K562 (cell line): ENCODE results near the gene RBM34. TPM values are rescaled to one million over a fixed set of nuclear protein-coding genes. Genes with fewer than 3 reads are reported as not detected.
A peak's percentile ranks its signal among the peaks of the same experiment; 100 is the strongest.

Source experiments
- ATAC-seq: fragments of 200-7000 bp; cut with Tn5 transposase; 3 replicates; pipeline ENCODE4 v1.9.1; 2020; ENCODE audit warnings: moderate library complexity
- BruUV-seq: library from RNA; stranded (reverse); fragments of 400-500 nt; replicated peaks from 2 replicates; lab custom pipeline; 2021; lab: Mats Ljungman, UMichigan
- CTCF ChIA-PET: fragments of 300-600 bp; formaldehyde crosslinking; extraction: SDS; loops from one replicate; lab custom pipeline; 2021; ENCODE audit warnings: low intra/inter-chr PET ratio; lab: Yijun Ruan, JAX
- POLR2A ChIA-PET: fragments of 300-600, 350-650 bp; sonication (Branson Sonifier 250); formaldehyde crosslinking; extraction: SDS; loops from one replicate; lab custom pipeline; 2021; ENCODE audit warnings: antibody characterized with exemption, inconsistent platforms; lab: Yijun Ruan, JAX
- DNase-seq, 4 experiments: peaks; one replicate each; pipeline versions ENCODE4 v3.0.0 to v3.0.0-alpha.2; 2011 to 2018; ENCODE audit warnings: low spot score in 3 of 4, mixed read lengths in 3 of 4; ENCODE audit errors: extremely low read depth in 1 of 4
- FAIRE-seq: peaks from 2 replicates; lab custom pipeline; 2011; peaks lifted over from hg19 to GRCh38; lab: Jason Lieb, UNC
- H2AFZ ChIP-seq: 2 replicates; pipeline ENCODE4 v1.6.0; 2011; ENCODE audit warnings: low read depth, low read length, control low read depth, inconsistent platforms
- H3K27ac ChIP-seq: fragments of 200-600 bp; 3 replicates; pipeline ENCODE4 v1.8.0; 2011; ENCODE audit warnings: low read depth, mild to moderate bottlenecking, control low read depth, inconsistent platforms, low read length, moderate library complexity, mixed read lengths; ENCODE audit errors: extremely low read depth
- H3K27me3 ChIP-seq, 2 experiments: fragments of 300-600 bp in 1 of 2; 2 replicates in 1 of 2; 3 replicates in 1 of 2; pipeline versions ENCODE4 v1.6.0 to v1.8.0; 2011; ENCODE audit warnings: inconsistent platforms in 2 of 2, low read length in 2 of 2, mild to moderate bottlenecking in 1 of 2, mixed read lengths in 1 of 2, moderate library complexity in 1 of 2; ENCODE audit not compliant: control insufficient read depth in 2 of 2, insufficient read depth in 2 of 2
- H3K36me3 ChIP-seq: fragments of 300-600 bp; 3 replicates; pipeline ENCODE4 v1.8.0; 2011; ENCODE audit warnings: mild to moderate bottlenecking, low read length, inconsistent platforms; ENCODE audit not compliant: control insufficient read depth, insufficient read depth
- H3K4me1 ChIP-seq, 2 experiments: fragments of 200-600 bp in 1 of 2; replicated peaks in 1 of 2; 2 replicates in 1 of 2; 3 replicates in 1 of 2; pipeline versions ENCODE4 v1.5.1 to v1.8.0; 2011; ENCODE audit warnings: inconsistent platforms in 2 of 2, low read length in 2 of 2, mild to moderate bottlenecking in 1 of 2, mixed read lengths in 1 of 2, moderate library complexity in 1 of 2; ENCODE audit not compliant: control insufficient read depth in 2 of 2, insufficient read depth in 2 of 2
- H3K4me2 ChIP-seq: 2 replicates; pipeline ENCODE4 v1.6.1; 2011; ENCODE audit warnings: low read length, control low read depth, inconsistent platforms, mixed read lengths; ENCODE audit not compliant: insufficient read depth
- H3K4me3 ChIP-seq: fragments of 200-600 bp; sonication (generic), shearing (Covaris generic); 2 replicates; pipeline ENCODE4 v1.5.1; 2016; ENCODE audit warnings: control low read depth, inconsistent platforms
- H3K79me2 ChIP-seq: fragments of 200-600 bp; 3 replicates; pipeline ENCODE4 v1.8.0; 2011; ENCODE audit warnings: low read length, inconsistent platforms; ENCODE audit not compliant: control insufficient read depth, insufficient read depth
- H3K9ac ChIP-seq, 2 experiments: 2 replicates each; pipeline versions ENCODE4 v1.6.0 to v1.6.1; 2011; ENCODE audit warnings: low read depth in 2 of 2, low read length in 2 of 2, control low read depth in 1 of 2, inconsistent platforms in 1 of 2, mild to moderate bottlenecking in 1 of 2, mixed read lengths in 1 of 2; ENCODE audit not compliant: insufficient read depth in 1 of 2
- H3K9me1 ChIP-seq: one replicate; pipeline ENCODE4 v1.6.0; 2011; ENCODE audit warnings: inconsistent platforms, mild to moderate bottlenecking, low read length, moderate library complexity; ENCODE audit not compliant: control insufficient read depth, insufficient read depth
- H3K9me3 ChIP-seq: replicated peaks from 2 replicates; pipeline ENCODE4 v1.5.1; 2011; ENCODE audit warnings: low read depth, low read length, inconsistent platforms; ENCODE audit not compliant: control insufficient read depth, insufficient read depth
- H4K20me1 ChIP-seq: replicated peaks from 2 replicates; pipeline ENCODE4 v1.6.1; 2011; ENCODE audit warnings: low read length, inconsistent platforms, mixed read lengths; ENCODE audit not compliant: control insufficient read depth, insufficient read depth
- GATAD2A ChIP-seq: fragments of 450-650 bp; IDR thresholded peaks from 2 replicates; pipeline ENCODE4 v1.6.1; 2017
- NR3C1 ChIP-seq: sonication (generic); formaldehyde crosslinking; IDR thresholded peaks from 2 replicates; pipeline ENCODE4 v1.8.1; 2022; ENCODE audit warnings: missing genetic modification reagents
- PBX2 ChIP-seq, 2 experiments: IDR thresholded peaks in 1 of 2; conservative IDR thresholded peaks in 1 of 2; 2 replicates each; pipeline ENCODE4 v1.6.1; 2016; ENCODE audit warnings: low read depth in 2 of 2, mild to moderate bottlenecking in 1 of 2, missing compliant biosample characterization in 1 of 2, missing genetic modification characterization in 1 of 2, moderate library complexity in 1 of 2
- PPARD ChIP-seq: fragments of 250-450 bp; sonication (Bioruptor Pico); IDR thresholded peaks from 2 replicates; pipeline ENCODE4 v1.8.0; 2022; ENCODE audit warnings: inconsistent platforms, mild to moderate bottlenecking, moderate library complexity
- SRSF3 ChIP-seq: fragments of 200-400 bp; formaldehyde crosslinking; IDR thresholded peaks from 2 replicates; pipeline ENCODE4 v1.6.1; 2016; ENCODE audit warnings: mild to moderate bottlenecking, low read length, moderate library complexity; ENCODE audit not compliant: insufficient read depth
- WGBS: fragments of 100-300 bp; shearing (Covaris generic); methylation state at CpG from one replicate; pipeline ENCODE4 v1.1.6; 2016; ENCODE audit warnings: low coverage, mixed read lengths; ENCODE audit not compliant: insufficient coverage; ENCODE audit errors: missing lambda C conversion rate; 5-methylcytosine and 5-hydroxymethylcytosine counted together
- in situ Hi-C: fragments of 300-500 bp; cut with MboI; formaldehyde crosslinking; loops from 4 replicates; pipeline ENCODE4 v1.15.0; 2018; ENCODE audit warnings: inconsistent platforms, mixed read lengths
- intact Hi-C: fragments of 100-400 bp; cut with micrococcal nuclease; formaldehyde crosslinking; loops from 2 replicates; pipeline ENCODE4 v1.14.2; 2022
- polyA plus RNA-seq, 8 experiments: library from polyadenylated mRNA; depleted of rRNA in 4 of 8; stranded (reverse) in 5 of 8; unstranded in 3 of 8; fragments of >200 nt; fragmentation: Nextera tagmentation in 2 of 8; fragmentation: Illumina TruSeq in 1 of 8; extraction: Ambion mirVana in 2 of 8; extraction: Trizol in 1 of 8; gene quantifications; 2 replicates each; pipeline versions ENCODE4 v1.2.1 to v1.2.3, GENCODE V29; 2011 to 2014; ENCODE audit warnings: inconsistent platforms in 1 of 8, missing spikeins in 1 of 8
- total RNA-seq, 7 experiments: library from RNA; depleted of rRNA in 6 of 7; stranded (reverse); fragments of >200 nt in 6 of 7; fragmentation: Illumina TruSeq in 2 of 7; extraction: Trizol in 2 of 7; gene quantifications; 2 replicates each; pipeline versions ENCODE4 v1.2.1 to v1.2.3, GENCODE V29; 2011 to 2021; ENCODE audit warnings: low replicate concordance in 1 of 7

Gene RBM34
- total and polyA plus RNA-seq, 9 of the 15 experiments (the other 6 are each of a cell fraction or from before 2014, with no cell fraction given) = 64.0 to 178 (median 124) TPM

DNA sequence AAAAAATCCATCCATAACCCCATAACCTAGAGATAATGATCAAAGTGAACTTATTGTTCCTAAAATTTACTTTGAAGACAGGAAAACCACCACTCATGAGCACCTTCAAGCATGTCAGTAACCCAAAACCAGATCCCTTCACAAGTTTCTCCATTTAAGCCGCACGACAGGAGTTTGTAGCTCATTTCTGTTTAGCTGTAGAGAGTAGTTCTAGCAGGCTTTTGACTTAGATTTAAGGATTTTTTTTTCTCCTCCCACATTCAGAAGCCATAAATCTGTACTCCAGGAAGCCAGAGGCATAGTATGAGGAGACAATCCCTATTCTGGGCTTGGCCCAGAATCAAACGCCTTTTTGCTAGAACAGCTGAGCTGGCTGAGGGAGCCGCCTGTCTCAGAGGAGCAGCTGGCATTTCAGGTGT lies 58.0 kb downstream of the RBM34 start:
- no peak for DNase-seq
- WGBS = 76% methylated on average over 4 of the region's 4 CpGs
- H3K9me1 ChIP-seq = no peaks in the 10 kb centered on the region
- CTCF ChIA-PET = interaction anchor here (2.1 kb wide), 1 partner anchor 314 kb away, joined by 9 read pairs; no protein-coding TSS in a partner anchor
- intact Hi-C loops = no loop called here
- peaks cover 12% of the 10 kb centered on the region; the same call in 1 of the 3 replicates for H3K36me3 ChIP-seq
- H3K9ac ChIP-seq = no peak overlapping the region
- FAIRE-seq = no peak
- in situ Hi-C loops = no loop called here
- H3K27ac ChIP-seq = no peak overlapping the region
- no peaks in the 10 kb centered on the region; the same call in 1 of the 2 replicates for H4K20me1 ChIP-seq
- BruUV-seq = no TSS peak
- no peak for TF ChIP-seq NR3C1 (CRISPR knock-in tag)
- TF ChIP-seq SRSF3 = no peak
- no peak for TF ChIP-seq PPARD (CRISPR knock-in tag)
- no peak for TF ChIP-seq GATAD2A
- TF ChIP-seq PBX2 (CRISPR knock-in tag; IDR thresholded peaks at IDR 0.05; ENCODE audit: low read depth) = no peak
- TF ChIP-seq PBX2 (tag; conservative IDR thresholded peaks at IDR 0.05; ENCODE audit: low read depth) = 0 out of 2 replicates have a peak, but pooled peaks have one; percentile 27
- no peaks in the 10 kb centered on the region for H3K79me2 ChIP-seq
- POLR2A ChIA-PET = interaction anchor here (0.7 to 1.2 kb wide), 3 partner anchors 12 to 505 kb away, joined by 3 to 4 read pairs (median 3); no protein-coding TSS in a partner anchor
- no peak overlapping the region for H3K4me3 ChIP-seq
- H3K9me3 ChIP-seq = no peaks in the 10 kb centered on the region
- no peak overlapping the region for H2AFZ ChIP-seq
- no peak for ATAC-seq
- no peaks in the 10 kb centered on the region for H3K27me3 ChIP-seq
- H3K4me1 ChIP-seq = peaks cover 8 to 14% of the 10 kb centered on the region in 2 experiments; a peak in 4 of 5 replicates
- no peak overlapping the region for H3K4me2 ChIP-seq
